ENCODE data around the gene MTHFD2L. TPM values are rescaled to one million over a fixed set of nuclear protein-coding genes. Genes with fewer than 3 reads are reported as not detected.

The MTHFD2L gene
- total RNA-seq, 2 donors from 2014 or later, result 9.6 to 10.8 TPM

Other genes starting within 250 kb of the MTHFD2L start
- 1 to 10 TPM; 1.3 to 1.5 TPM for gene PF4, start 176.1 kb upstream of the MTHFD2L start, total RNA-seq
- gene PPBP, start 169.9 kb upstream of the MTHFD2L start, total RNA-seq, result 1 to 10 TPM; 1.3 to 2.4 TPM
- under 1 TPM in 1 of 2 donors, not detected in 1; 0.14 TPM for gene CXCL5, start 159.4 kb upstream of the MTHFD2L start, total RNA-seq
- gene CXCL3, start 119.4 kb upstream of the MTHFD2L start, total RNA-seq, result 1 to 10 TPM; 1.8 to 3.9 TPM
- 10 to 100 TPM in 1 of 2 donors, 1 to 10 TPM in 1; 9.3 to 23.6 TPM for gene CXCL2, start 58.9 kb upstream of the MTHFD2L start, total RNA-seq
- not detected for gene EPGN, start 150.4 kb downstream of the MTHFD2L start, total RNA-seq
- under 1 TPM; 0.29 to 0.37 TPM for gene EREG, start 207.0 kb downstream of the MTHFD2L start, total RNA-seq